ENCODE measurements around the gene MACROD2.
"Not testable (repeated sequence)": the region's sequence is repeated elsewhere in the genome, so short reads cannot be mapped to it uniquely, and the experiment has no call there.

Gene MACROD2

GRCh38 chr20:14193443-14193842, 198.1 kb downstream of the MACROD2 start:
- no peak for DNase-seq (ENCODE audit: low spot score)

DNA sequence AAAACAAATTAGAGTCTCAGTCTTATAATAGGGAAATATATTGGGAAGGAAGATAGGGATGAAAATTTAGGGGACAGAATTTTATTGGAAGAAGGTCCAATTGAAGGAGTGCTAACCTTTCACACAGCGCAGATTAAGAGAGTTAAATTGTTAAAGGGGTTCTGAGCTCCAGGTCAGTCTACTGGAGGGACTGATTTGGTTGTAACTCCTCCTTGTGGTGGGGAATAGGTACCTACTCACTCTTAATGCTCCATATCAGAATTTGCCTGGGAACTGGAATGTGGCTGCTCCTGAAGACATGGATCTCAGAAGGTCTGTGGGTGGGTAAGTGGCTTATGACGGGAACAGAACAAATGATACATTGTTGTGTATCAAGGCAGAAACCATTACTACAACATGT, 198.6 kb downstream of the MACROD2 start:
- no peak for DNase-seq (ENCODE audit: low spot score)

DNA sequence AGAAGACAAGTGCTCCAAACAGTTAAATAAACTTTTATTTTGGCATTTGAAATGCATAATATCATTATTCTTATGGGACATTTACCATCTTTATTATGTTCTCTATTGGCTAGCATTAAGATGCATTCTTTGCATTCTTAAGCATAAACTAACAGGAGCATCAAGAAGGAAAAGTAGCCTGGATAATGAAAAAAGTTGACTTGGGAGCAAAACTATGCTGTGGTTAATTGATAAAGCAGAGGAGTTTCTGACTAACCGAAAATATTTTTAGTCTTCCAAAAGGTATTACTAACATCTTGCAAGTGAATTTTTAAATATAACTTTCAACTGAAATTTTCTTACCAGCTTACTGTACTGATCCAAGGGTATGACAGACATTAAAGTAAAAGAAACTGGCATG, 201.8 kb downstream of the MACROD2 start:
- no peak for DNase-seq (ENCODE audit: low spot score)

- no peak for DNase-seq (ENCODE audit: low spot score)
These were observed 203.1 kb downstream of the MACROD2 start for GRCh38 chr20:14198416-14198815.

DNA sequence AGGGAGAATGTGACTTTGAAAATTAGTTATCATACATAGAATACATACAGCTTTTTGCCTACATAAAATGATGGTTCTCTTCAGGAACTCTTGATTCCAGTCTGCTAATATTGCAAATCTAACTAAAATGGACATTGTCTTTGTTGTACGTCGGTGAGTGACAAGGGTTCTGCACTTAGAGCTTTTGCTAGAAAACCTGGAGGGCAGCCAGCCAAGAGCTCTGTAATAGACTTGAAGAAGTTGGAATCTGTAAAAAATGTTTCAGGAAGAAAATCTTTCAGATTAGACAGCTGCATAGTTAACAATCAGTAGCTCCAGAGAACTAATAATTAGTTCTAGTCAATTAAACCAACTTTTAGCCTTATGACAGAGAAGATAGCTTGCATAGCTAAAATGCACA, 203.8 kb downstream of the MACROD2 start:
- no peak for DNase-seq (ENCODE audit: low spot score)

GRCh38 chr20:14203657-14204056, 208.3 kb downstream of the MACROD2 start:
- DNase-seq (ENCODE audit: low spot score), result no peak

DNA sequence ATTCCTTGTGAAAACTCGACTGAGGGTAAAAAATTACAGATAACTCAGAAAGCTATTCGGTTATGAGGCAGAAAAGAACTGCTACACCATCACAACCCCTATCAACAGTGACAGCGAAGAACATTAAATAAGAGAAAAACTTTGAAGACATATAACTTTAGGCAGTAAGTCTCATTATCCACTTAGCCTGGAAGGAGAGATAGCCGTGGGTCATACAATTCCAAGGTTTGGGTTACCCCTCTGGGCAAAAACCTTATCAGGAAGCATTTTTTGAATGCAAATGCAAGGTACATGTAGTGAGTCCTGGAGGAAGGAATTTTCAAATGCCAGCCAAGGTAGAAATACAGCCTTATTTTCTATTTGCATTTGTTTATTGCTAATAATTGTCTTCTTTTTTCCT, 212.3 kb downstream of the MACROD2 start:
- DNase-seq (ENCODE audit: low spot score), result no peak

DNA sequence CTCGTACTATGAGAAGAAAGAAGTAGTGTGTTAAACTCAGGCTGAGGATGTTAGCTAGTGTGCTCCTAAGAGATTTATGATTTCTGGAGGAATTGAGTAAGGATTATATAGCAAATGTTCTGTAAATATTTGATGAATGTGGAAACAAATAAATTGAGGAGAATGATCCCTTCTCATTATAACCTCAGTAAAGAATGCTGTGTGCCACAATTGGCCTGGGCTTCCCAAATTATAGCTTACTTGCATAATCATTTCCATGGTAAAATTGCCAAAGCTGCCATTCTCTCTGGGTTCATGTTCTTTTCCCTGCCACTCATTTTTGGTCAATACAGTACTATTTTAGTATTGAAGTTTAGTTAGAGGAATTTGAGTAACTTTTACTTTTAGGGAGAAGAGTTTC, 213.6 kb downstream of the MACROD2 start:
- no peak for DNase-seq (ENCODE audit: low spot score)

DNA sequence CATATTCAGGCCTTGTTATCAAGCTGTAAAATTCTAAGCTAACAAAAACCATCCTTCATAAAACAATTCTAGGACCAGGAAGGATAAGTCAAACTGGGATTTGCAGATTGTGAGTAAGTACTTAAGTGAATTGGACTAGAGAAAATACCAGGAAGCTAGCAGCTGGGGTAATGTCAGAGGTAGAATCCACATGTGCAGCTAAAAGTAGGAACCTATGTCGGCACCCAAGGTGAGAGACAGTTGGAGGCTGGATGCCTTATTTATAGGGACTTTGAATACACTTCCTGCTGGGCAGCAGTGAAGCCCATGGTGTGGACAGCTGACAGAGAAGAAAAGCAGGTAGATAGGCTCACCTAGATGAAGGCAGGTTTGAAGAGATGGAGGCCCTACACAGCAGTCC, 214.8 kb downstream of the MACROD2 start:
- DNase-seq (ENCODE audit: low spot score), result no peak

DNA sequence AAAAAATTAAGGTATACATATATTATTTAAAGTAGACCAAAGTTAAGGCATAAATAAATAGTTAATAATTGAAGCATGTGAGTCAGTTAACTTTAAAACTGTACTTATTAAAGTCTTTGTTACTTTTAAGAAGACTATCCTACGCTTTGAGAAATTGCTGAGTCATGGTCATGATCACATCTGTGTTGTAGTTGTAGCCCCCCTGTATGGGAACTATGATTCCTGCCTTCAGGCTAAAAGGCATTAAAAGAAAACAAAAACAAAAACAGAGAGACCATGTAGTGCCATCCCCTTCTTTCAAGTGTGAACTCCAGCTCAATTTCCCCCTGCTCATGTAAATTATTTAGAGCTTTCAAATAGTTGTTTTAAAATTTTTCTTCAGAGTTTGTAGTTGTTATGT, 218.7 kb downstream of the MACROD2 start:
- DNase-seq (ENCODE audit: low spot score), result no peak

DNA sequence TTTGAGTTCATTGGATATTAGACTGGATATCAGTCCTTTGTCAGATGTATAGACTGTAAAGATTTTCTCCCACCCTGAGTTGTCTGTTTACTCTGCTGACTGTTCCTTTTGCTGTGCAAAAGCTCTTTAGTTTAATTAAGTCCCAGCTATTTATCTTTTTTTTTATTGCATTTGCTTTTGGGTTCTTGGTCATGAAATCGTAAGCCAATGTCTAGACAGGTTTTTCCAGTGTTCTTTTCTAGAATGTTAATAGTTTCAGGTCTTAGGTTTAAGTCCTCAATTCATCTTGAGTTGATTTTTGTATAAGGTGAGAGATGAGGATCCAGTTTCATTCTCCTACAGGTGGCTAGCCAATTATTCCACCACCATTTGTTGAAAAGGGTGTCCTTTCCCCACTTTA, 220.6 kb downstream of the MACROD2 start:
- DNase-seq (ENCODE audit: low spot score), result not testable (repeated sequence)

DNA sequence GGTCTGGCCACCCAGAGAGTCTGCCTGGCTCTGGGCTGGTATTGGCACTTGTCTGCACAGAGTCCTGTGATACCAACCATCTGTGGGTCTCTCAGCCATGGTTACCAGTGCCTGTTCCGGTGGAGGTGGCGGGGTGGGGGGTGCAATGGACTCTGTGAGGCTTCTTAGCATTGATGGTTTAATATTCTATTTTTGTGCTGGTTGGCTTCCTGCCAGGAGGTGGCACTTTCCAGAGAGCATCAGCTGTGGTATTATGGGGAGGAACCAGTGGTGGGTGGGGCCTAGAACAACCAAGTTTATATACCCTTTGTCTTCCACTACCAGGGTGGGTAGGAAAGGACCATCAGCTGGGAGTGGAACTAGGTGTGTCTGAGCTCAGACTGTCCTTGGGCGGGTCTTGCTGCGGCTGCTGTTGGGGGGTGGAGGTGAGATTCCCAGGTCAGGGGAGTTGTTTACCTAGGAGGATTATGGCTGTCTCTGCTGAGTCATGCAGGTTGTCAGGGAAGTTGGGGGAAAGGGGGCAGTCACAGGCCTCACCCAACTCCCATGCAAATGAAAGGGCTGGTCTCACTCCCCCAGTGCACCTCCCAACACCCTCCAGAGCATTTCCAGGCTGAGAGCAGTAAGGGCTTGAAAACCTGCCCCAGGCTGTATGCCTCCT, 224.6 kb downstream of the MACROD2 start:
- no peak for DNase-seq (ENCODE audit: low spot score)

GRCh38 chr20:14220986-14221385, 225.7 kb downstream of the MACROD2 start:
- DNase-seq (ENCODE audit: low spot score), result no peak

DNA sequence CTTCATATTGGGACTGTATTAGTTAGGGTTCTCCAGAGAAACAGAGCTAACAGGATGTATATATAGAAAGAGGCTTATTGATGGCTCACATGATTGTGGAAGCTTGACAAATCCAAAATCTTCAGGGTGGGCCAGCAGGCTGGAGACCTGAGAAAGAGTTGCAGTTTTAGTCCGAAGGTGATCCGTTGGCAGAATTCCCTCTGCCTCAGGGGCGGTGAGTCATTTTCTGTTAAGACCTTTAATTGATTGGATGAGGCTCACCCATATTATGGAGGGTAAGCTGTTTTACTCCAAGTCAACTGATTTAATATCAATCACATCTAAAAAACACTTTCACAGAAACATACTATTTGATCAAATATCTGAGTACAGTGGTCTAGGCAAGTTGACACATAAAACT, 228.5 kb downstream of the MACROD2 start:
- DNase-seq (ENCODE audit: low spot score), result no peak

DNA sequence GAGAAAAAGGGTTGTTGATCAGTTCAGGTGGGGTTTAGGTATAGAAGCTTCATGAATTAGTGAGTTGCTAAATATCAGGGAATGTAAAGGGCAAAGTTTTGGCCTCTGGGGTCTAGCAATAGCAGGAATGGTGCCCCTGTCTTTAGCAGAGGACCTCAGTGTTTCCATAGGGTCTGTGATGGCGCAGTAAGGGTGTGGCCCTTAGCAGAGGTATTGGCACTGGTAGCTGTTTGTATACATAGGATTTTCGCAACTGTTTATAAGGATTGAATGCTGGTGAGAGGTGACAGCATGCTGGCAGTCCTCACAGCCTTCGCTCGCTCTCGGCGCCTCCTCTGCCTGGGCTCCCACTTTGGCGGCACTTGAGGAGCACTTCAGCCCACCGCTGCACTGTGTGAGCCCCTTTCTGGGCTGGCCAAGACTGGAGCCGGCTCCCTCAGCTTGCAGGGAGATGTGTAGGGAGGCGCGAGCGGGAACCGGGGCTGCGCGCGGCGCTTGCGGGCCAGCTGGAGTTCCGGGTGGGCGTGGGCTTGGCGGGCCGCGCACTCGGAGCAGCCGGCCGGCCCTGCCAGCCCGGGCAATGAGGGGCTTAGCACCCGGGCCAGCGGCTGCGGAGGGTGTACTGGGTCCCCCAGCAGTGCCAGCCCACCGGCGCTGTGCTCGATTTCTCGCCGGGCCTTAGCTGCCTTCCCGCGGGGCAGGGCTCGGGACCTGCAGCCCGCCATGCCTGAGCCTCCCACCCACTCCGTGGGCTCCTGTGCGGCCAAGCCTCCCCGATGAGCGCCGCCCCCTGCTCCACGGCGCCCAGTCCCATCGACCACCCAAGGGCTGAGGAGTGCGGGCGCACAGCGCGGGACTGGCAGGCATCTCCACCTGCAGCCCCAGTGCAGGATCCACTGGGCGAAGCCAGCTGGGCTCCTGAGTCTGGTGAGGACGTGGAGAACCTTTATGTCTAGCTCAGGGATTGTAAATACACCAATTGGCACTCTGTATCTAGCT, 231.0 kb downstream of the MACROD2 start:
- DNase-seq (ENCODE audit: low spot score), result not testable (repeated sequence)

GRCh38 chr20:14232650-14233049, 237.3 kb downstream of the MACROD2 start:
- no peak for DNase-seq (ENCODE audit: low spot score)

- DNase-seq (ENCODE audit: low spot score), result no peak
These were observed 239.5 kb downstream of the MACROD2 start for GRCh38 chr20:14234666-14235295.

DNA sequence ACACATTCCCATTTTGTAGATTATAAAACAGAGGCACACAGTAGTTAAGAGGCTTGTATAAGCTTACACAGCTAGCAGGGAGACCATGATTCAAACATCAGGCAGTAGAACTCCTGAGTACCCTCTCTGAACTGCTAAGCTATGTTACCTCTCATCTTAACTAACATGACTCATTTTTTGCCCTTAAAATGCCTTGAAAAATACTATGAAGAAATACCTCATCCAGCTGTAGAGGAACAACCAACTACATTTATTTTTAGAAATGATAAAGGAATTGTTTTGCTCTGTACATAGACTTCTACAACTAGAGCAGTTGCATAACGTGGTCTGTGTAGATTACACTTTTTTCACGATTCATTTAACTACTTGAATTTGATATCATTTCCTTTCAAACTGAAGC, 240.0 kb downstream of the MACROD2 start:
- no peak for DNase-seq (ENCODE audit: low spot score)

DNA sequence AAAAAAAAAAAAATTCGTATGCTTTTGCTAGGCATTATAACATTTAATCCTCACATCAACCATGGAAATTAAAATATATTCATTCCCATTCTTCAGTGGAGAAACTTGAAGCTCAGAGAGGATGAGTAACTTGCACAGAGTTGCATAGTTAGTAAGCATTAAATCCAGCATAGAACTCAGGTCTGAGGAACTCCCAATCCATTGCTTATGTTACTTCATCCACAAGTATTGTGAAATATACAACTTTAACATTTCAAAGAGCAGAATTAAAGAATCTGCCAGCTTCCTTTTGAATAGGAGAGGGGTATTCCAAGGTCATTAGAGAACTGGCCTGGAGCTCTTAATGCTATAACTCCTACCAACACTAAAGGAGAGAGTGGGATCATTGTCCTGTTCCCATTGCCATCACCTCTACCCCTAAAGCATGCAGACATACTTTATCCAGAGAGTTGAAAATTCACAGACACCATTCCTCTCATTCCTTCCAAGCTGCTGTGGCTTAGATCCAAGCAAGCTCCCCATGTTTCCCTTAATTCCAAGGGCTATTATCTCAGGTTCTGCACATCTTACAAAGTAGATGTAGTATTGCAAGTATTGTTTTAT, 250.2 kb downstream of the MACROD2 start:
- DNase-seq (ENCODE audit: low spot score), result no peak

- DNase-seq (ENCODE audit: low spot score), result no peak
These were observed 264.4 kb downstream of the MACROD2 start for GRCh38 chr20:14259689-14260088.

GRCh38 chr20:14260367-14260766, 265.1 kb downstream of the MACROD2 start:
- DNase-seq (ENCODE audit: low spot score), result no peak

GRCh38 chr20:14264869-14265268, 269.6 kb downstream of the MACROD2 start:
- no peak for DNase-seq (ENCODE audit: low spot score)
